IPS-11a (cell line): ENCODE data around the gene YPEL3.
"Not testable (repeated sequence)": the region's sequence is repeated elsewhere in the genome, so short reads cannot be mapped to it uniquely, and the experiment has no call there.

Experiments
- H3K4me3 ChIP-seq: one replicate; pipeline ENCODE4 v1.5.1; 2013; ENCODE audit warnings: low read depth, low read length, control low read depth

The YPEL3 gene

GRCh38 chr16:30117768-30118167 is 21.8 kb upstream of the YPEL3 start:
- H3K4me3 ChIP-seq = no peak overlapping the region

- H3K4me3 ChIP-seq = no peak overlapping the region
These were observed 20.5 kb upstream of the YPEL3 start for GRCh38 chr16:30116291-30117207.

- H3K4me3 ChIP-seq = no peak overlapping the region
These were observed 19.2 kb upstream of the YPEL3 start for GRCh38 chr16:30115238-30115637.

GRCh38 chr16:30114833-30115232 is 18.8 kb upstream of the YPEL3 start:
- not testable (repeated sequence) for H3K4me3 ChIP-seq

- H3K4me3 ChIP-seq = no peak overlapping the region
These were observed 18.4 kb upstream of the YPEL3 start for GRCh38 chr16:30114411-30114810.

- H3K4me3 ChIP-seq = no peak overlapping the region
These were observed 17.8 kb upstream of the YPEL3 start for GRCh38 chr16:30113711-30114333.

- H3K4me3 ChIP-seq = no peak within 1 kb of the TSS
These were observed 17.2 kb upstream of the YPEL3 start, which contains the start of gene GDPD3 for GRCh38 chr16:30113031-30113710. GDPD3 (minus strand) TSS chr16:30113537; CDS start chr16:30113478, 59 bp downstream.

- no peak overlapping the region for H3K4me3 ChIP-seq
These were observed 16.4 kb upstream of the YPEL3 start for GRCh38 chr16:30112197-30113030.

GRCh38 chr16:30110661-30111060 is 14.6 kb upstream of the YPEL3 start:
- no peak overlapping the region for H3K4me3 ChIP-seq

GRCh38 chr16:30108059-30108850 is 12.2 kb upstream of the YPEL3 start:
- no peak overlapping the region for H3K4me3 ChIP-seq

GRCh38 chr16:30104492-30104891 is 8.5 kb upstream of the YPEL3 start:
- no peak overlapping the region for H3K4me3 ChIP-seq

- no peak overlapping the region for H3K4me3 ChIP-seq
These were observed 8.1 kb upstream of the YPEL3 start for GRCh38 chr16:30104090-30104489.

GRCh38 chr16:30096862-30097563 is 1.0 kb upstream of the YPEL3 start:
- H3K4me3 ChIP-seq = peak overlapping the region; percentile 49

GRCh38 chr16:30095166-30096078 is 591 bp downstream of the YPEL3 start:
- peak overlapping the region; percentile 18 for H3K4me3 ChIP-seq

- H3K4me3 ChIP-seq = no peak overlapping the region
These were observed 1.4 kb downstream of the YPEL3 start for GRCh38 chr16:30094541-30095165.

- H3K4me3 ChIP-seq = peak overlapping the region; percentile 63
These were observed 3.5 kb downstream of the YPEL3 start for GRCh38 chr16:30092373-30093010.
